HG02852 (cell line): ENCODE results near the gene PIR.

Experiments used
- ATAC-seq: cut with Tn5 transposase; IDR thresholded peaks from one replicate; pipeline ENCODE4 v1.9.1; 2021; ENCODE audit warnings: mild to moderate bottlenecking, moderate library complexity; ENCODE audit not compliant: unreplicated experiment

PIR gene

DNA sequence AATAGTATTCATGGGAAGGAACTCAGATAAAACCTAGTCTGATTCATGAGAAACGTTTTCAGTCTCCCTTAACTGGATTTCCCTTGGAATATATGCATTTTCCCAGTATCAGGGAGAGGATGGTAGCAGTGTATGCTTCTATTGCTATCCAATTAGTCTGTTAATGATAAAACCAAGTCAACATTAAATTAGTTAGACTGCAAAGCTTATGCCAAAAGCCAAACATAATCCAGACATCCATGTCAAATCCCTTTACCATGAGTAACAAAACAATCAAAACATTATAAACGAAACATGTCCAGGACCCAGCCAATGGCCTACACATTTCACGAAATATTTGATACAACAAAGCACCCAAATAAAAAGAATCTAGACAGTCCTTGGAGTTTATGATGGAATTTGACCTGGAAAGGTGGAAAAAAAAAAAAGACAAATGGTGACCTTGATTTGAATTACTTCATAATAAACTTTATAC is 74.4 kb downstream of the PIR start:
- ATAC-seq, result no peak

DNA sequence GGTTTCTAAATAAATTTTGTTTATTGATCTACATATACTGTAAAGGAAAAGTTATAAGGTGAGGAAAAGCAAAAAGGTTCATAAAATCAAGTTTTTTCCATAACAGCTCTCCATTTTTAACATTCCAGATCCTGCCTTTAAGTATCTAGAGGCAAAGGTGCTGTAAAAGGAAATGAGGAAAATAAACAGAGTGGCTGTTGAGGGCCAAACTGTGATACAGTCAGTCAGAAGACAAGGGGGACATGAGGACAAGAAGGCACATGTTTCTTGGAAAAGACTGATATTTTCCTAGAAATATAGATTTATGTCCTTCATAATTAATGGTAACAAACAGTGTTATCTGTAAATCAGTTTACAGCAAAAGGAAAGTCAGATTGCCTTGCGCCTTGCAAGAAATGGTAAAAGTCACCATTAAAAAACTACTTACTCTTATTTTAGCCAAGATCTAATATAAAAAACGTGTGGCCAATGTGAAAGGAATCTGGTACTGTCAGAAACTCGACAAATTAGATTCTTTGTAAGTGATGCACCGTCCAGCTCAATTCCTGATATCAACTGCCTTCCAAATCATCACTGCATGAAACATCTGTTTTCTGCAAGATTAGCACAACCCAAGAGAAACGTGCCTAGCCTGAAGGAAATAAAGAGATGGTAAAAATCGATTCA is 75.0 kb downstream of the PIR start:
- no peak for ATAC-seq

- ATAC-seq, result no peak
These were observed 76.8 kb downstream of the PIR start for GRCh38 chrX:15416133-15416993.

GRCh38 chrX:15413101-15413500 is 80.0 kb downstream of the PIR start:
- no peak for ATAC-seq

GRCh38 chrX:15410947-15411346 is 82.2 kb downstream of the PIR start:
- no peak for ATAC-seq

DNA sequence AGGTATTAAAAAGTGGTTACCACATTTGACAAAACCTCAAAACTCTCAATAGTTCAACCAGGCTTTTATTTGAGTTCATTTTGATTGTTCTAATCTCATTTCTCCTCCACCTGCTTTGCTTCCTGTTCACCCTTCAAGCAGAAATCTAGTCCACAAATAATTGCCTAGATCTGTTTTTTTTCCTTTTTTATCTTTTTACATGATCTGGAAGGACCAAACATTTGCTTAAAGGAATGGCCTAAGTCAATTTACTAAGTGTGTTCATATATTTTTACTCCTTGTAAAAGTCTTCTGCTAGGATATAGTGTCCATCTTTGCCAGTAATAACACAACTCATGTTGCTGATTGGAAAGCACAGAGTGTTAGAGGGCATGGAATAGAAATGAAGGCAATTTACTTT is 82.7 kb downstream of the PIR start:
- no peak for ATAC-seq

DNA sequence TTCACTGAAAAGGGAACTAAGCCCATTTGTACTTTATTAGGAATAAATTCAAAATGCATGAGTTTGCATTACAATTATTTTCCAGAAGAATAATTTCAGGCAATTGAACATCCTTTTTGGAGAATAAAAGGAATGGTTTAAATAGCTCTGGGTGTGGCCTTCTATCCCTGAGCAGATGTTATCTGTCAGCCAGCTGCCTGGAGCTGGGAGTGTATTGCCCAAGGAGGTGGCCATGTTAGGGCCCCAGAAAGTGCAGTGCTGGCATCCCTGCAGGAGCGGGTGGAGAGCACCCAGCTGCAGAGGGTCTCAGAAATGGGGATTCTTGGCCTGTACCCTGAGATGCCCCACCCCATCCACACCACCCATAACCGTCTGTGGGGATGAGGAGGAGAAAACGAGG is 87.3 kb downstream of the PIR start:
- no peak for ATAC-seq

GRCh38 chrX:15404401-15405096 is 88.6 kb downstream of the PIR start:
- ATAC-seq, result no peak

DNA sequence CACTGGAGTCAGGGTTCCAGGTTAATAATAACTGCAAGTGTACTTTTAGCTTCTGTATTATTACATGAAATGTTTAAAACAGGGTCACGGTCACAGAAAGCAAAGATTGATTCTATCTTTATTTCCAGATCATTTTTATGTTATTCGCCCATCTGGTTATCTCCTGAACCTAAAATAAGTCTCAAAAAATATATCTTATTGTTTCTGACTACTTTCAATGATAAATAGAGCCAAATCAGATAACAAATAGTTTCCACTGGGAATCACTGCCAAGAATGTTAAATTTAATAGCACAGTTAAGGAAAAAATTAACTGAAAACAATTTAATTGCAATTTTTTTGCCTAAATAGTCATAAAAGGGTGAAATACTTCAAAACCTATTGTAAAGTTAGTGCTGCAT is 91.8 kb downstream of the PIR start:
- no peak for ATAC-seq

DNA sequence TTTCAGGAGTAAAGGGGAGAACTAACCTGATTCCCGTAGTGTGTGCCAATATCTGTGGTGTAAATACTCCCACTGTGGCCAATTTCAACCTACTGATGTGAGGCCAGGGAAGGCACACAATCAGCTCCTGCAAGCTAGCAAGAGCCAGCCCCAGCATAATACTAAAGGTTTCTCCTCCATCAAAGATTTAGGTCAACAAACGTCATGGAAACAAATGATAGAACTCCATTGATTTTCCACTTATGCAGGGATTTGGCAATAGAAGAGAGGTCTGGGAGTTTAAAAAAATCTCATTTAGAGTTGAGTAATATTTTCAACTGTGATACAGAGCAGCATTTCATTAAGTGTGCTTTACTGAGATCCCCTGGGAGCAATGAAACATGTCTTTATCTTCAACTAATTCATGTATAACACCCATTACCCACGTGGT is 93.2 kb downstream of the PIR start:
- ATAC-seq, result no peak

DNA sequence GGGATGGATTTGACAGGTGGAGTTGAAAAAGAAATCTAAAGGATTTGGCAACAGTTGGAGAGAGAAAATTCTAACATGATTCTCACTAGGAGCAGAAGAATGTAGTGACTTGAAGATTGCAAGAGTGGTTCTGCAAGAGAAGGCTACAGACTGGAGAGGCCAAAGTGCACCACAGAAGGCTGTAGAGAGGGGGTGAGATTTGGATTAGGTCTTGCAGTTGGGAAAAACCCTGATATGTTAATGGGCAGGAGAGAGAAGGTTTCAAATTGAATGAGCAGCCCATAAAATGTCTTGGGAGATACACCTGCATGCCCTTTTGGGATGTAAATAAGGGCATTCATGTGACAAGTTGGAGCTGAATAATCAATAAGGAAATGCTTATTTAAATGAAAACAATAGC is 94.3 kb downstream of the PIR start:
- ATAC-seq, result no peak

DNA sequence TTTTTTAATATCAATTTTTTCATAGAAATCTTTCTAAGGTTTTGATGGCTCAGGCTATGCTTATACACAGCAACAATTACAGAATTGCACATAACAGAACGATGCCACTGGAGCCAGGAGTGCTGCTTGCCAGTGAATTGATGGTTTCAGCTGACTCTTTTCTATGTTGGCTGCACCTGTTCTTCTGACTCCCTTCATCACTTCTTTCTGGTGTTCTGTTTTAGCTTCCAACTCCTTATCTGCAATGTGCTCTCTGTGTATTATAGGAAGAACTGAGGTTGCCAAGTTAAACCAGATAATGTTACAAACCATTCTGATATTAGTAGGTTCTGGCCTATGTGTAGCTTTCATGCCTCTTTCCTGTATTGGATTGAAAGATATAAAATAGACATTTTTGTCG is 97.3 kb downstream of the PIR start:
- no peak for ATAC-seq

GRCh38 chrX:15391850-15392249 is 101.3 kb downstream of the PIR start:
- no peak for ATAC-seq

DNA sequence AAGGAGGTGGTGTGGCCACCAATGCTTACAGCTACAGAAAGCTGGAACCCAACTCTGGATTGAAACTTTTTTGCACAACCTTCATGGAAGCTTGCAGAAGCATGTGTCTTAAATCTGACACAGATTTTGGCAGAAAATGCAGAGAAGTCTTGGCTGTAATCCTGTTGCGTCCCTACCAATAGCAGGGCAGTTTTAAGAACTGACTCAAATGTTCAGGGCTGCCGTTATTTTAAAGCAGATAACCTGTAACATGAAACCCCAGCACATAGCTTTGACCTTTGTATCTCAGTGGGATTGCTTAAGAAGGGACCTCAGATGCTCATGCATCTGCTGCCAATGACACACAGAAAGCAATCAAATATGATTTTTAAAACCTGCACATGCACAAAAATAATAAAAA is 108.8 kb downstream of the PIR start, which contains the start of gene VEGFD:
TSS of gene VEGFD (minus strand) at position 110 of the 400 bp plus-strand sequence. CDS start 467 bp downstream, outside the sequence.
- no peak for ATAC-seq

GRCh38 chrX:15382813-15383212 is 110.3 kb downstream of the PIR start:
- ATAC-seq, result no peak

DNA sequence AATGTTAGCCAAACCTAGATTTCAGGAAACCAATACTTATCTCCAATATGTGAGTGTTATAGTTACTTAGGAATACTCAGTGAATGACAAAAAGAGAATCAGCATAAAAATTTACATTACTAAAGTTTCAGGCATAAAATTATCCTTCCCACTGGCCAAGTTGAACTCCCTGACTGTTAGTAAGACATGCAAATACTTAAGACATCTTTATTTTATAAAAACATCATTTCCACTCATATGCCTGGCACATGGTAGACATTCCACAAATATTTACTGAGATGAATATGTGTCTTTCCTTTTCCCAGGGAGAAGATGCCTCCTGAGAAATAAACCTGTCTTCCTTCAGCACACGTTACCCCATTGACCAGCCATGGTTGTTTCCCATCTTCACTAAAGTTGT is 116.2 kb downstream of the PIR start:
- ATAC-seq, result no peak

GRCh38 chrX:15373976-15374375 is 119.2 kb downstream of the PIR start:
- ATAC-seq, result no peak

GRCh38 chrX:15366506-15367352 is 126.4 kb downstream of the PIR start:
- no peak for ATAC-seq

DNA sequence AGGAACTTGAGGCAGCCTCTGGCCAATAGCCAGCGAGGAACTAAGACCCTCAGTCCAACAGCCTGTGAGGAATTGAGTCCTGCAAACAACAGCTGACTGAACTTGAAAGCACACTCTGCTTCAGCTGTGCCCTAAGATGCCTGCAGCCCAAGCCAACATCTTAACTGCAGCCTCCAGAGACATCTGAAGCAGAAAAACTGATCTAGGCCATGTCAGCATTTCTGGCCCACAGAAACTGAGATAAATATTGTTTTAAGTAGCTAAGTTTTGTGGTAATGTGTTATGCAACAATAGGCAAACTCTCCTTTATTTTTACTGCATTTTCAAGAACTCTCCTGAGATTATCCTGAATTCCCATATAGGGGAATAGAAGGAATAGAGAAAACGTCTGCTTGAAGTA is 133.4 kb downstream of the PIR start:
- ATAC-seq, result no peak

DNA sequence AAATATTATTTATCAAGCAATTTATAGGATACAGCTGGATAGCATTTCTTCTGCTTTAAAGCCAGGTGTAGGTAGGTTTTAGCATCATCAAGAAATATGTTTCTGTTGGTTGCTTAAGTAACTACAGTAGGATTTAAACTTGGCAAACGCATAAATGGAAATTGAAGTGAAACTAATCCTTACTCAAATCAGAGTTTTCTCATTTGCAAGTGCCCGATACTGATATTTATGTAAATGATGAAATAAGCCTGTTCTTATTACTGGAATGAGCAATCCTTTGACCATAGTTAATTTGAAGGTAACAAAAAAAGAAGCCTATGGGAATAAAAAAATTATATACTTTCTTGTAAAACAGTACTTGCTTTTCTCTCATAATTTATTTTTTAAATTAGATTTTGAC is 134.6 kb downstream of the PIR start:
- no peak for ATAC-seq

DNA sequence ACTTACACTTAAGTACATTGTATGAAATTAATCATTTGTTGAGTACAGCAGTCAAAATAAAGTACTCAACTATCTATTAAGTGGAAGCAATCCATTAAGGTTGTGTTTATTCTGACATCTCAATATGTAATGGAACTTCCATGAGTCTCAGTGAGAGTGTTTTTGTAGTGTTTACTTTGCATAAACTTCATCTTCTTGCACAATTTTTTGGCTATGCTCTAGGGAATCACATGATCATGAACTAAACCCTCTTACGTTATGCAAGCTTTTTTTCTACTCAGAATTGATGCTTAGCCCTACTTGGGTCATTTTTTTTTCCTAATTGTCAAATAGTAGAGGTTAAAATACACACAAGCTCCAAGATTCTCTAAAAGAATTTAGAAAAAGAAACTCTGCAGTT is 136.7 kb downstream of the PIR start:
- no peak for ATAC-seq
